HL-60 (cell line): ENCODE results near the gene PNPLA2.

Experiments used
- CTCF ChIP-seq: IDR thresholded peaks from one replicate; pipeline ENCODE4 v1.5.1; 2011; ENCODE audit warnings: low read length, control low read depth, inconsistent platforms; ENCODE audit not compliant: insufficient read depth
- GABPA ChIP-seq: IDR thresholded peaks from 2 replicates; pipeline ENCODE4 v1.6.1; 2012; ENCODE audit warnings: low read depth
- POLR2AphosphoS5 ChIP-seq: IDR thresholded peaks from 2 replicates; pipeline ENCODE4 v1.6.1; 2012; ENCODE audit warnings: low read depth
- REST ChIP-seq: IDR thresholded peaks from 2 replicates; pipeline ENCODE4 v1.6.1; 2012; ENCODE audit warnings: low read depth; ENCODE audit not compliant: insufficient replicate concordance

GRCh38 chr11:810040-810567, 8.6 kb upstream of the PNPLA2 start:
- TF ChIP-seq CTCF (no peak), POLR2AphosphoS5 (no peak), REST (no peak), GABPA (no peak)
